HepG2 (cell line): Measurements from ENCODE around the gene TMEM87B.

ENCODE experiments used
- EED ChIP-seq: sonication (generic); formaldehyde crosslinking; IDR thresholded peaks from 2 replicates; pipeline ENCODE4 v1.5.0; 2020; ENCODE audit warnings: mild to moderate bottlenecking, missing genetic modification reagents
- ETV6 ChIP-seq: sonication (generic); formaldehyde crosslinking; conservative IDR thresholded peaks from 2 replicates; pipeline ENCODE4 v1.4.0; 2020; ENCODE audit warnings: missing genetic modification reagents
- HCFC1 ChIP-seq: fragments of 150-350 bp; IDR thresholded peaks from 2 replicates; pipeline ENCODE4 v1.6.1; 2014; ENCODE audit warnings: low read depth, low read length
- HNF4G ChIP-seq, 2 experiments: sonication (generic) in 1 of 2; formaldehyde crosslinking in 1 of 2; IDR thresholded peaks; 2 replicates each; pipeline versions ENCODE4 v1.4.0 to v1.6.1; 2011 to 2020; ENCODE audit warnings: borderline replicate concordance in 2 of 2, low read depth in 2 of 2, mild to moderate bottlenecking in 2 of 2, low read length in 1 of 2, missing genetic modification reagents in 1 of 2, moderate library complexity in 1 of 2
- MYC ChIP-seq: sonication (generic); formaldehyde crosslinking; IDR thresholded peaks from 2 replicates; pipeline ENCODE4 v1.9.0; 2021; ENCODE audit warnings: missing genetic modification reagents, borderline replicate concordance
- NFYB ChIP-seq: sonication (generic); formaldehyde crosslinking; IDR thresholded peaks from 2 replicates; pipeline ENCODE4 v1.4.0; 2020; ENCODE audit warnings: missing genetic modification reagents
- POLR2AphosphoS5 ChIP-seq: IDR thresholded peaks from 2 replicates; pipeline ENCODE4 v1.6.1; 2012; ENCODE audit warnings: low read depth, low read length
- RFXANK ChIP-seq: IDR thresholded peaks from 2 replicates; pipeline ENCODE4 v1.6.1; 2016
- ZNF251 ChIP-seq: sonication (generic); formaldehyde crosslinking; IDR thresholded peaks from 2 replicates; pipeline ENCODE4 v1.9.0; 2021; ENCODE audit warnings: mild to moderate bottlenecking, missing genetic modification reagents
- TF ChIP-seq, protein P1 (sequence below): sonication (generic); formaldehyde crosslinking; IDR thresholded peaks from 2 replicates; pipeline ENCODE4 v1.4.0; 2020; ENCODE audit warnings: missing genetic modification reagents

- TF ChIP-seq, protein P1, sequence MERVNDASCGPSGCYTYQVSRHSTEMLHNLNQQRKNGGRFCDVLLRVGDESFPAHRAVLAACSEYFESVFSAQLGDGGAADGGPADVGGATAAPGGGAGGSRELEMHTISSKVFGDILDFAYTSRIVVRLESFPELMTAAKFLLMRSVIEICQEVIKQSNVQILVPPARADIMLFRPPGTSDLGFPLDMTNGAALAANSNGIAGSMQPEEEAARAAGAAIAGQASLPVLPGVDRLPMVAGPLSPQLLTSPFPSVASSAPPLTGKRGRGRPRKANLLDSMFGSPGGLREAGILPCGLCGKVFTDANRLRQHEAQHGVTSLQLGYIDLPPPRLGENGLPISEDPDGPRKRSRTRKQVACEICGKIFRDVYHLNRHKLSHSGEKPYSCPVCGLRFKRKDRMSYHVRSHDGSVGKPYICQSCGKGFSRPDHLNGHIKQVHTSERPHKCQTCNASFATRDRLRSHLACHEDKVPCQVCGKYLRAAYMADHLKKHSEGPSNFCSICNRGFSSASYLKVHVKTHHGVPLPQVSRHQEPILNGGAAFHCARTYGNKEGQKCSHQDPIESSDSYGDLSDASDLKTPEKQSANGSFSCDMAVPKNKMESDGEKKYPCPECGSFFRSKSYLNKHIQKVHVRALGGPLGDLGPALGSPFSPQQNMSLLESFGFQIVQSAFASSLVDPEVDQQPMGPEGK (CRISPR knock-in tag), result no peak
- TF ChIP-seq ZNF251 (no peak), ETV6 (CRISPR knock-in tag) (no peak), HCFC1 (no peak), MYC (CRISPR knock-in tag) (no peak), EED (no peak), NFYB (CRISPR knock-in tag) (no peak), HNF4G (IDR thresholded peaks at IDR 0.05; ENCODE audit: borderline replicate concordance, low read depth, low read length) (no peak), HNF4G (CRISPR knock-in tag; IDR thresholded peaks at IDR 0.05; ENCODE audit: borderline replicate concordance, low read depth) (no peak), POLR2AphosphoS5 (no peak), RFXANK (CRISPR knock-in tag) (no peak)
These were observed 49.0 kb upstream of the TMEM87B start for GRCh38 chr2:112006076-112006410.
